NT2/D1 (cell line): ENCODE measurements around the gene ZNF385B.

Source experiments
- YY1 ChIP-seq: IDR thresholded peaks from 2 replicates; pipeline ENCODE4 v1.6.1; 2011; ENCODE audit not compliant: insufficient read length, insufficient read depth
- ZNF274 ChIP-seq: IDR thresholded peaks from 2 replicates; pipeline ENCODE4 v1.6.1; 2011; ENCODE audit warnings: mild to moderate bottlenecking, low read depth, low read length

- no peak for TF ChIP-seq ZNF274
- TF ChIP-seq YY1 = no peak
Observed at GRCh38 chr2:179533875-179534274, 327.5 kb downstream of the ZNF385B start.
